DMS53 (cell line): ENCODE data around the gene SRRM3.
"Not testable (repeated sequence)": the region's sequence is repeated elsewhere in the genome, so short reads cannot be mapped to it uniquely, and the experiment has no call there.

Source experiments
- DNase-seq: peaks from one replicate; lab custom pipeline; 2025; lab: John Stamatoyannopoulos, UW

Gene SRRM3, protein sequence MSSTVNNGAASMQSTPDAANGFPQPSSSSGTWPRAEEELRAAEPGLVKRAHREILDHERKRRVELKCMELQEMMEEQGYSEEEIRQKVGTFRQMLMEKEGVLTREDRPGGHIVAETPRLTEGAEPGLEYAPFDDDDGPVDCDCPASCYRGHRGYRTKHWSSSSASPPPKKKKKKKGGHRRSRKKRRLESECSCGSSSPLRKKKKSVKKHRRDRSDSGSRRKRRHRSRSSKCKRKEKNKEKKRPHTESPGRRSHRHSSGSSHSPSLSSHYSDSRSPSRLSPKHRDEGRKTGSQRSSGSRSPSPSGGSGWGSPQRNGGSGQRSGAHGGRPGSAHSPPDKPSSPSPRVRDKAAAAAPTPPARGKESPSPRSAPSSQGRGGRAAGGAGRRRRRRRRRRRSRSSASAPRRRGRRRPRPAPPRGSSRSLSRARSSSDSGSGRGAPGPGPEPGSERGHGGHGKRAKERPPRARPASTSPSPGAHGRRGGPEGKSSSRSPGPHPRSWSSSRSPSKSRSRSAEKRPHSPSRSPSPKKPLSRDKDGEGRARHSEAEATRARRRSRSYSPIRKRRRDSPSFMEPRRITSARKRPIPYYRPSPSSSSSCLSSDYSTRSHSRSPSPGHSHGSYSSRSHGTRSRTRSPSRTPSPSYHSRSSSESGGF

DNA sequence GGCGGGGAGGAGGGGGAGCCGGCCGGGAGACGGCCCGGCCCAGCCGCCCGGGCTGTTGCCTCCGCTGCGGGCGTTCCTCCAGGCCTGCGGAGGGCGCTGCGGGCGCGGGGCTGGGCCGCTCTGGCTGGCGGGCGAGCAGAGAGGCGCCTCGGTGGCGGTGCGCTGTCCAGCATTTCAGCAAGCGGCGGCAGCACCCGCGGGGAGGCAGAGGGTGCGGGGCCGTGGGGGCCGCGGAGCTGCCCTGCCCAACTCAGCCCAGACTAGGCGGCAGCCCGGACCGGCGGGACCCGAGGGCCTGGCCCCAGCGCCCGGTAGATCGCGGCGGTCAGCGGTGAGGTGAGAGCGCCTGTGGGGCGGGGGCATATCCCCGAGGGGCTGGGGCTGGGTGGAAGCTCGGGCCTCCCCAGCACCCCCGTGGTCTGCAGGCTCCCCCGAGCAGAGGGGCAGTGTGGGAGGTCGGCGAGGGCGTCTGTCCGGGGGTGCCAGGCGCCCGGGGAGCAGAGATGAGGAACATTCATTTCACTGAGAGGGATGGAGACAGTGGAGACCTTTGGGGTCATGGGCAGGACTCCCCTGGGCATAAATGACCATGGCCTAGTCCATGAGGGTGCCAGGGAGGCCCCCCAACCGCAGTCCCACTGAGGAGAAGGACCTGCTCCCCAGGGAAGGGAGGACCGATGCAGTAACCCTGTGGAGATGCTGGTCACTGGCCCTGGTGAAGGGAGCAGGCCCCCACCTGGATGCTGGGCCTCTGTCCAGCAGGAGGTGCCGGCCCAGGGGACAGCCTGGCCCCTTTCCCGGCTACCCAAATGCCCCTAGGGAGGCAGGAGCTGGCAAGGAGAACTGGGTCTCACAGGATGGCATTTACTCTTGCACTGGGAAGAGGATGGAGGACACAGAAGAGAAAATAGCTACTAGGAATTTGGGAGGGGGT lies at the start of gene SRRM3:
Gene SRRM3, plus strand, starts transcription at position 165 of the 934 bp plus-strand sequence. CDS start 33,171 bp downstream, outside the sequence.
- peak; percentile 95 for DNase-seq

DNA sequence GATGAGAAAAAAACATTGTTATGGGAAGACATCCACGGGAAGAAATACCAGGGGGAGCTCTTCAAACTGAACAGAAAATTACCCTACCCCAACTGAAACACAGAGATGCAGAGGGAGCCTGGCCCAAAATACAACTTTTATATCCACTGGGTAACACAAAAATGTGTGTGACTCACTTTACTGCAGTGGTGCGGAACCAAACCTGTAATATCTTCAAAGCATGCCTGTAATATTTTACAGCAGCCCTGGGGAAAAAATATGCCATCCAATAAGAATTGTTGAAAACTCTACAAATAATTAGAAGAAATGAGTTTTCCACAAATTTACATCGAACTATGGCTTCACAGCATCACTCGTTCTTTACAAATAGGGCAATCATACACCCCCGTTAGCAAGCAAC lies 49.8 kb upstream of the SRRM3 start:
- DNase-seq: no peak

DNA sequence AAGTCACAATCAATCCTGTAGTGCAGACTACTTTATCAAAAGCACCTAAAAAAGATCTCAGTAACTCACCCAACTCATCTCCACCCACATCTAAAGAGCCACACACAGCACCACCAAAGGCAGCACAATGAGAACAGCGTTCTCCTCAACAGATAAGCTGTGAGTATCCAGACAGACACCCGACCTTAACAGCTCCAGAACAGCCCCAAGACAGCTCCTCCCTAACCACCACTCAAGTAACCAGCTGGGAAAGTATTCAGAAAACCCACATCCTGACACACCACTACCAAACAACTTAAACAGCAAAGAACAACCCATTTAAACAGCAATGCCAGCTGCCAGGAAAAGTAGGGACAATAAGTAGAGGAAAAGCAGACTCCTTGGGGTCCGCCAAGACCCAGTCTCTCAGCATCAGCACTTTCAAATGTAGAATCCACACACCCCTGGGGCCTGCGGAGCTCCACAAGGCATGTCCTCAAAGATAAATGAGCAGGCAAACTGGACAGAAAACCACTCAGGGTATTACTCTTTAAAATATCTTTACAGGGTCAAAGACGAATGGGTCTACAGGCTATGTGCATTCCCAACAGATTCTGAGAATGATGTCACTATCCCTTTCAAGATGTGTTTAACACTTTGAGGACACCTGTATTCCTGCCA lies 48.0 kb upstream of the SRRM3 start:
- not testable (repeated sequence) for DNase-seq

DNA sequence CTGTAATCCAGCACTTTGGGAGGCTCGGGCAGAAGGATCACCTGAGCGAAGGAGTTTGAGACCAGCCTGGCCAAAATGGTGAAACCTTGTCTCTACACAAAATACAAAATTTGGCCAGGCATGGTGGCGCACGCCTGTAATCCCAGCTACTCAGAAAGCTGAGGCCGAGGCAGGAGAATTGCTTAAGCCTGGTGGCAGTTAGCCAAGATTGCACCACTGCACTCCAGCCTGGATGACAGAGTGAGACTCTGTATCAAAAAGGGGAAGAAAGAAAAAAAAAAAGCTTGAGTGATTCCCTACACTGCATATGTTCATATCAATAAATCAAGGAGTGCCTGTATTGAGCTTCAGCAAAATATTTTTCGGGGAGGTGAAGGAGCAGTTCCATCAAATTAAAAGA lies 45.8 kb upstream of the SRRM3 start:
- DNase-seq: no peak

DNA sequence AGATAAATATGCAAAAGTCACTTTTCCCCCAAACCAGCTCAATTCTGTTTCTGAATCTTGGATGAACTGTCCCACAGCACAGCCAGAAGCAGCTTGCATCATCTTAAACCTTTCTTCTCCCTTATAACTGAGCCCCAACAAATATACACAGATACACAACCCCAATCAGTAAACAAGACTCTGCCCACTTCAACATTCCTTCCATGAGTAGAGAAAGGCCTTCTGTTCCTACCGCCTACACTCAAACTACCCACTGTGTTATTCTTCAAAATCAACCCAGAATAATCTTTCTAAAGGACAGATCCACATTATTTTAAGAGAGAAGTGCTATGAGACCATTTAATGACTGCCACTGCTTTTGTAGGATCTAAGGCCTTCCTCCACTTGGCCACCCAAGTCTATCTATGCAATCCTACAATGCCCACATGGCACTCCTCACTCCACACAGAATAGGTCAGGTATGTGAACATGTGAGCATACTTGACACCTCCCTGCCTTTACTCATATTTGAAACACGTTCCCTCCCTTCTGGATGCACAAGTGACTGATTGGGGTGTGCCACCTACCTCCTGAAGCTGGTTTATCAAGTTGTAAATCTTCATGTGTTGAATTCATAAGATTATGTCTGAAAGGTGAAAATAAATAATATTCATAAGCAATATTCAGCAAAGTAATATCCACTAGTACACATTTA lies 44.6 kb upstream of the SRRM3 start:
- not testable (repeated sequence) for DNase-seq

DNA sequence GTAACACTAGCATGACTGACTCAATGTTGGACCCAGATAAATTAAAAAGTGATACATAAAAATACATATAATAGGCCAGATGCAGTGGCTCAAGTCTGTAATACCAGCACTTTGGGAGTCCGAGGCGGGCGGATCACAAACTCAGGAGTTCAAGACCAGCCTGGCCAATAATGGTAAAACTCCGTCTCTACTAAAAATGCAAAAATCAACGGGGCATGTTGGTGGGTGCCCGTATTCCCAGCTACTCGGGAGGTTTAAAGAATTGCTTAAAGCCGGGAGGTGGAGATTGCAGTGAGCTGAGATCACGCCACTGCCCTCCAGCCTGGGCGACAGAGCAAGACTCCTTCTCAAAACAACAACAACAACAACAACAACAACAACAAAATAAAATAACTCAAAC lies 43.3 kb upstream of the SRRM3 start:
- DNase-seq: not testable (repeated sequence)

DNA sequence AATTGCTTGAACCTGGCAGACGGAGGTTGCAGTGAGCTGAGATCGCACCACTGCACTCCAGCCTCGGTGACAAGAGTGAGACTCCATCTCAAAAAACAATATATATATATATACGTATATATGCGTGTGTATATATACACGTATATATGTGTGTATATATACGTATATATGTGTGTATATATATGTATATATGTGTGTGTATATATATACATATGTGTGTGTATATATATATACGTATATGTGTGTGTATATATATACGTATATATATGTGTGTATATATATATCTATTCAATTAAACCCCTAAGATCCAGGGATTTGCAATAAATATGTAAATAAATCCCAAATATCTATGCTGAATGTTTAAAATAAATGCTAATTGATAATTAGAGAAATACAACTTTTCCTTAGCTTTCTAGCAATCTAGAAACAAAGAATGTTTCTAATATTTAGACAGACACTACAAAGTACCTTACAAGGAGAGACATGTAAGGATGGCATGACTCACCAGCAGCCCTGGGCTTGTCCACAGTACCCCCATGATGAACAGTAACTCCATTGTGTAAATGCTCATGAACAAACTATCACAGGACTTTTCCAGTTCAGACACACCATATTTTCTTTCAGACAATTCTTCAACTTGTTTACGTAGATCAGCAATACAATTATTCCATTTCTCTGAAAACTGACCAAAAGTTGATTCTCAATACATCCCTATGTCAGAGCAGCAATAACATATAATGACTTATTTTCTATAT lies 39.1 kb upstream of the SRRM3 start:
- DNase-seq: not testable (repeated sequence)

DNA sequence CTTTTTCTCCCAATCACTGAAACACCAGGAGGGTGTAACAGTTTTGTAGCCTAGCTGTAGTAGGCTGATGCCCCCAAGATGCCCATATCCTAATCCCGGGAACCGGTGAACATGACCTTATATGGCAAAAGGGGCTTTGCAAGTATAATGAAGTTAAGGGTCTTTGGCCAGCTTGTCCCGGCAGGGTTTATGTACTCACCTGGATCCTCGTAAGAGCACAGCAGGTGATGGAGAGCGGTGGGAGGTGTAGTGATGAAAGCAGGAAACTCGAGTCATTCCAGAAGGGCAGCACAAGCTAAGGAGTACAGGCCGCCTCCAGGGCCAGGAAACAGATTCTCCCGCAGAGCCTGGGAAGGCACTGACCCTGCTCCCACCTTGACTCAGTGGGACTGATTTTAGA lies 37.9 kb upstream of the SRRM3 start:
- DNase-seq: peak; percentile 83

DNA sequence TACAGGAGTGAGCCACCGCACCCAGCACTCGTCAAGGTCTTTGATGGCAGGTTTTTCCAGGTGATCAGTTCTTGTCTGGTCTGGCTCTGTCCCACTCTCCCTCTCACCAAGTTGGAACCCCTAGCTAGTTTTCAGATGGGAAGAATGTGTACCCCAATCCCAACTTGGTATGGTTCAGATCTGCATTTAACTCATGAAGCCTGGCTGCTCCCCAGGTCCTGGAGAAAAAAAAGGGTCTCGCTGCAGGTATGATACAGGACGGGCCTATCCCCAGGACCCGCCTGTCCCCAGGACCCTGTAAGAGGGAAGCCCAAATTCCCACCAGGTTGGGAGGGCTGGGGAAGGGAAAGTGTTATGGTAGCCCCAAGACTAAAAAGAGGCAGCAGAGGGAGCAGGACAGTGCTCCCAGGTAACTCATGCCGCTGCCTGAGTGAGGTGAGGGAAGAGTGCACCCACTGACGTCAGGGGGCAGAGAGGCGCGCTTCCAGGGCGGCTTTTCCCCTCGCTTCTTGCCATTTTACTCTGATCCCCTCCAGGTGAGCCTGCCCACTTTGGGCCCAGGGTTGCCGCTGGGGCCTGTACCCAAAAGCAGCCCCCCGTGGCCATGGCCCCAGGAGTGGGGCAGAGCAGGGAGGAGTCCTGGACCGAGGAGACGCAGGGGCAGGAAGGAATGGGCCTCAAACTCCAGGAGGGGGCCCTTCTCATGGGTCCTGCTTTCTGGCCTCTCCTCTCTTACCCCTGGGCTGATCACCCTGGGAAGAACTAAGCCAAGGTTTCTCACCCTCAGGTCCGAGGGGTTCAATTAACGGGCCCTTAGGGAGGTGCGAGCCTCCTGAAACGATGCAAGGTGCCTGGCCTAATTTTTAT lies 36.4 kb upstream of the SRRM3 start:
- no peak for DNase-seq

DNA sequence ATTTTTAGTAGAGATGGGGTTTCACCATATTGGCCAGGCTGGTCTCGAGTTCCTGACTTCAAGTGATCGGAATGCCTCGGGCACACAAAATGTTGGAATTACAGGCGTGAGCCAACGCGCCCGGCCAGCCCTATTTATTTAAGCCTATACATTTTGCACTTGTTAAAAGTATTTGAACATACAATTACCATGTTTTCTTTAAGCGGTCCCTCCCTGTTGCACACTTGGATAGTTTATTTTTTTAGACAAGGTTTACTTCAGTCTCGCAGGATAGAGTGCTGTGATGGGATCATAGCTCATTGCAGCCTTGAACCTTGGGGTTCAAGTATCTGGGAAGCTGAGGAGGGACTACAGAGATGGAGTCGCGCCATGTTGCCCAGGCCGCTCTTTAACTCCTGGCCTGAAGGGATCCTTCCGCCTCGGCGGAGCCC lies 35.7 kb upstream of the SRRM3 start:
- DNase-seq: no peak

DNA sequence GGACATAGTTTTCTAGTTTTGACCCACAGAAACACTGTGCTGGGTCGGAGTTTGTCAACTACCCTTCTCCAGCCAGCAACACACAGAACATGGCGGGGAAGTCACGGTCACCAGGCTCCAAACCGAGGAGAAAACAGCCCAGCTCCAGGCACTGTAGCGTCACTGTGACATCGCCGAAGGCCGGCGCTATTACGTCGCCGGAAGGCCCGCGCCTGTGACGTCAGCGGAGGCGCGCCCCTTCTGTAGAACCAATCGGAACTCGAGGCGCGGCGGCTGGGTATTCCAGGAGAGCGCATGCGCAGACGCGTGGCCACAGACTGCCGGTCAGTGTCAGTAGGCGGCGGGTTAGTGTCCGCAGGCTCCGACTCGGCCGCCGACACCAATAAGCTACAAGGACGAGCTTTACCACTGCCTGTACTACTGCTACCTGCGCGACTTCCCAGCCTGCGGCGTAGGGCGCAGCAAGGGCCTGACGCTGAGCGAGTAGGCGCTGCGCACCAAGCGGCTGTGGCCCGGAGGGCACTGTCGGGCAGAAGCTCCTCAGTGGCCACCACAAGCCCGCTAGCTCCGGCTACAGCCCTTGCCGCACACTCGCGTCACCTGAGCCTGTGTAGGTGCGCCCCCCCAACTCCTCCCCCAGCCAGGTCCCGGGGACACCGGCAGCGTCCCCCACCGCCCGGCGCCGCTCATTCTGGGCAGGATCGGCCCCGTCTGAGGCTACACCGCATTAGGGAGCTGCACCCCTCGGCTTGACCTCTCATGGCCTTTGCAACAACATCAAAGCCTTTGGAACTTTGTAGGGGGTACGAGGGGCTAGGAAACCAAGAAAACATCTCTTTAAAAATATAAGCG lies 35.1 kb upstream of the SRRM3 start:
- DNase-seq: peak; percentile 100

DNA sequence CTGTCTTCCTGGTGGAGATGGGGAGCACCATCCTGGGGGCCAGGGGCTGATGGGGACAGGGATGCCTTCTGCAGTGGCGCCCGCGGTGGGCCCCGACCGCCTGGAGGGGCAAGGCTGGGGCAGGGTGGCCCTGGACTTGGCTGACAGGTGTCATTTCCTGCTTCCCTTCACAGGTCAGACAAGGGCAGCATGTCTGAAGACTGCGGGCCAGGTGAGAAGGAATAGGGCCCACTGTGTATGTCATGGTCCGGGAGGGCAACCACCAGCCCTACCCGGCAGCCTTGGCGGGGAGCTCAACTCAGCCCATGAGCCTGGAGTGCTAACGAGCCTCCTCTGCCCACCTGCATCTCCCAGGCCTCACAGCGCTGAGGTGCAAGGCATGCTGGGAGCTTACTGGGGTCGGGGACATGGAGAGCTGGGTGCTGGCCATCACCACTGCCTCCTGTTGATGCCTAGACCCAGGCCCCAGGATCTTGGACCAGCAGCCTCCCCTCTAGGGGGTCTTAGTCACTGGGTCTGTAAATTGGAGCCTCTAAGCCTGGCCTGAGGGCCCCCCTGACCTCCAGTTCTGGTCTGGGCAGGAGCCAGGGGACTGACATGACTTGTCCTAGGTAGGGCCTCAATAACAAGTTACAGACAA lies 28.0 kb upstream of the SRRM3 start:
- no peak for DNase-seq

DNA sequence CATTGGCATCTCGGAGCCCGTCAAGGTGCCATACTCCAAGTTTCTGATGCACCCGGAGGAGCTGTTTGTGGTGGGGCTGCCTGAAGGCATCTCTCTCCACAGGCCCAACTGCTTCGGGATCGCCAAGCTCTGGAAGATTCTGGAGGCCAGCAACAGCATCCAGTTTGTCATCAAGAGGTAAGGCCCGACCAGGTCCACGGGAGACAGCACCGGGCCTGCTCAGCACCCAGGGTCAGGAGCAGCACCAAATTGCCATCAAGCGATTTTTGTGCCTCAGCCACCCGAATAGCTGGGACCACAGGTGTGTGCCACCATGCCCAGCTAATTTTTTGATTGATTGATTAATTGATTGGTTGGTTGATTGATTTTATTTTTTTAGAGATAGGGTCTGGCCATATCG lies 24.7 kb upstream of the SRRM3 start:
- not testable (repeated sequence) for DNase-seq

DNA sequence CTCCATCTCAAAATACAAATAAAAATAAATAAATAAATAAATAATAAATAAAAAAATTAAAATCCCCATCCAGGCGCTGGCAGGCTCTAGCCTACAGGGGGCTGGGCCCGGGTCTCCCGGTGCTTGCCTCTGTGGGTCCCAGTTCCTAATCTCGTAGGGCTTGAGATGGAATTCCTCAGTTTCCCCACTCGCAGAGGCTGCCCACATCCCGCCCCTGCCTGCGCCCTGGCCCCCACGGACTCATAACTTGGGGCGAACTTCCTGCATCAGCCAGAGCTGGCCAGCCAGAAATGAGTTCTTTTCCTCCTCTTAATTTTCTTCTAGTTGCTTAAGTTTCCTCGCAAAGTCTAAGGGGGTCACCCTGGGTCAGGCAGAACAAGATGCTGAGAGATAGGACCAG lies 22.0 kb upstream of the SRRM3 start:
- DNase-seq: no peak

DNA sequence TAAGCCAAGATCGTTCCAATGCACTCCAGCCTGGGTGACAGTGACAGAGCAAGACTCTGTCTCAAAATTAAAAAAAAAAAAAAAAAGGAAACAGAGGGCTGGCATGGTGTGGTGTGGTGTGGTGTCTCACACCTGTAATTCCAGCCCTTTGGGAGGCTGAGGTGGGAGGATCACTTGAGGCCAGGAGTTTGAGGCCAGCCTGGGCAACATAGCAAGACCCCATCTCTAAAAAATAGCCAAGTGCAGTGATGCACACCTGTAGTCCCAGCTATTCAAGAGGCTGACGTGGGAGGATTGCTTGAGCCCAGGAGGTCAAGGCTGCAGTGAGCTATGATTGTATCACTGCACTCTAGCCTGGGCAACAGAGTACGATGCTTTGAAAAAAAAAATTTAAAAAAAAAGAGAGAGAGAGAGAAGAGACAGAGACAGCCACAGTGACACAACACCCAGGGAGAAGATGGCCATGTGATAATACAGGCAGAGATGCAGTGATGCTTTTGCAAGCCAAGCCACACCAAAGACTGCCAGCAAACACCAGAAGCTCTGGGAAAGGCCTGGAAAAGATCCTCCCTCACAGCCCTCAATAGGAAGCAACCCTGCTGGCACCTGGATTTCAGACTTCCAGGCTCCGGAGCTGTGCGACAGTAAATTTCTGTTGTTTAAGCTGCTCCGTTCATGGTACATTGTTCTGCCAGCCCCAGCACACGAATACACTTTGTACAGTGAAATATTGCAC lies 19.3 kb upstream of the SRRM3 start:
- DNase-seq: no peak

DNA sequence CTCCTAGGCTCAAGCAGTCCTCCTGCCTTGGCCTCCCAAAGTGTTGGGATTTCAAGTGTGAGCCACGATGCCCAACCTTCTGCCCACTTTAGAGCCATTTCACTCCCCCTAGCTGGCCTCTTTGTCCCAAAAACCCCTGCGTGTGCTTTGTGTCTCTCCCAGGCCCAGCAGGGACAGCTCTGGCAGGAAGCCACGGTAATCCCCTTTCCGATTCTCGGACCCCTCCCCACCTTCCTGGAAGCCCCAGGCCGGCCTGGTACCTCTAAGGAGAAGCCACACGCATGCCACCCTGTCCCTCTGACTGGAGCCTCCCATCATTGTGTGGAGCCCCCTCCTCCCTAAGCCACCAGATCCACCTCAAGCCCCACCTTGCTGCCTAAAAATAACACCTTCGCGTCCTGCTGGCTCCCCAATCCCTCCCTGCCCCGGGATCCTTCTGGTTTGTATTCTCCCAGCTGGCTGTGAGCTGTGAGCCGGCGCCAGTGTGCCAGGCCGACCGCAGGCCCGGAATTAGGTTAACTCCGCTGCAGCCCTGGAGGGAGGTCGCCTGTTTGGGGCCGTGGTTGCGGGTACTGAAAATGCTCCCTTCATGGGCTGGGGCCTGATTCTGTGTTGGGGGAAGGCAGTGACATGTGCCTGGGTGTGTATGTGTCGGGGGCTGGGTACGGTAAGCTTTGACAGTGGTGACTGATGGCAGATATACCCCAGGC lies 16.4 kb upstream of the SRRM3 start:
- DNase-seq: no peak

DNA sequence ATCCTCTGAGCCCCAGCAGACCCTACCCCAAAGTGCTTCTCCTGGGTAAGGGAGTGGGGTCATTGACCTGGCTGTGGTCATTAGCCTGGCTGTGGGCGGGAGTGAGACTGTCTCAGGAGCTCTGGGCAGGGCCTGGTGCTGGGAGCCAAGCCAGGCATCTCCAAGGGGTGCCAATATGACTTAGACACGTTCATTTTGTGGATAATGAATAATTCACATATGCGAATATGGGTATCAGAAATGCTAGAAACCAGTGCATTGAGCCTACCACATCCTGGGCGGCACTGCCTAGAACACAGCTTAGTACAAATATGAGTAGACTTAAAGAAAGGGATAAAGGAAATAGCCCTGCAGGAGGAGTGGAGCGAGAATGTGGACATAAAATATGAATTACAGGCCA lies 14.4 kb upstream of the SRRM3 start:
- DNase-seq: no peak
